Gastrocnemius medialis (tissue), 4 donors: Measurements from ENCODE around the gene TMEM167A. TPM values are rescaled to one million over a fixed set of nuclear protein-coding genes. Genes with fewer than 3 reads are reported as not detected.

Experiments
- ATAC-seq, 2 donors: fragments of 150-250 bp; one replicate each; pipeline ENCODE4 v1.9.1; 2016
- DNase-seq, 2 donors: peaks; one replicate each; pipeline ENCODE4 v3.0.0-alpha.2; 2019
- H3K27ac ChIP-seq, 4 donors: fragments of 200-600 bp; sonication (generic); 1 replicate in 1 of 4; 2 replicates in 3 of 4; pipeline ENCODE4 v1.5.1; 2016 to 2018; ENCODE audit warnings: mild to moderate bottlenecking in 2 of 4, moderate library complexity in 1 of 4
- H3K27me3 ChIP-seq, 3 donors: fragments of 200-600 bp; sonication (generic) in 2 of 3; 1 replicate in 1 of 3; 2 replicates in 2 of 3; pipeline versions ENCODE4 v1.5.1 to v1.6.0; 2016 to 2019; ENCODE audit warnings: mild to moderate bottlenecking in 1 of 3, moderate library complexity in 1 of 3
- H3K36me3 ChIP-seq, 2 donors: fragments of 200-600 bp; sonication (generic) in 1 of 2; one replicate each; pipeline ENCODE4 v1.5.1; 2017 to 2018
- H3K4me1 ChIP-seq, 2 donors: fragments of 200-600 bp; sonication (generic) in 1 of 2; one replicate each; pipeline ENCODE4 v1.5.1; 2016 to 2017; ENCODE audit warnings: mild to moderate bottlenecking in 2 of 2
- H3K4me3 ChIP-seq, 4 donors: fragments of 200-600 bp; sonication (generic) in 3 of 4; 1 replicate in 1 of 4; 2 replicates in 3 of 4; pipeline ENCODE4 v1.5.1; 2016 to 2019; ENCODE audit warnings: mild to moderate bottlenecking in 2 of 4
- H3K9me3 ChIP-seq, 3 donors: fragments of 200-600 bp; sonication (generic) in 2 of 3; 1 replicate in 1 of 3; 2 replicates in 2 of 3; pipeline ENCODE4 v1.5.1; 2016 to 2019
- POLR2A ChIP-seq, 2 donors: fragments of 450-650 bp; IDR thresholded peaks; one replicate each; pipeline ENCODE4 v1.6.1; 2017; ENCODE audit warnings: antibody characterized with exemption in 2 of 2, mild to moderate bottlenecking in 2 of 2, moderate library complexity in 2 of 2
- in situ Hi-C, 4 donors: fragments of 200-750 bp; cut with MboI; loops; one replicate each; pipeline versions ENCODE4 v1.15.0 to v1.8.0; 2017; ENCODE audit warnings: low sequenced_read_pairs in 4 of 4
- intact Hi-C: fragments of 100-400 bp; cut with DNase I; formaldehyde crosslinking; loops from one replicate; pipeline ENCODE4 v1.15.1; 2023; ENCODE audit warnings: low total_unique reads
- total RNA-seq, 4 donors: library from RNA; depleted of rRNA; stranded (reverse); fragments of >200 nt; gene quantifications; one replicate each; pipeline versions ENCODE4 v1.1.0 to v1.2.3, GENCODE V29; 2016
- TF ChIP-seq, protein P1 (sequence below), 5 experiments: fragments of 450-650 bp in 3 of 5; fragments of 200-600 bp in 2 of 5; sonication (generic) in 2 of 5; IDR thresholded peaks in 4 of 5; conservative IDR thresholded peaks in 1 of 5; 1 replicate in 4 of 5; 2 replicates in 1 of 5; pipeline ENCODE4 v1.5.1; 2016 to 2019; ENCODE audit warnings: antibody characterized with exemption in 5 of 5, mild to moderate bottlenecking in 3 of 5, moderate library complexity in 3 of 5

TMEM167A gene
- total RNA-seq, 4 donors from 2014 or later, result 16.5 to 24.6 (median 20.0) TPM

DNA sequence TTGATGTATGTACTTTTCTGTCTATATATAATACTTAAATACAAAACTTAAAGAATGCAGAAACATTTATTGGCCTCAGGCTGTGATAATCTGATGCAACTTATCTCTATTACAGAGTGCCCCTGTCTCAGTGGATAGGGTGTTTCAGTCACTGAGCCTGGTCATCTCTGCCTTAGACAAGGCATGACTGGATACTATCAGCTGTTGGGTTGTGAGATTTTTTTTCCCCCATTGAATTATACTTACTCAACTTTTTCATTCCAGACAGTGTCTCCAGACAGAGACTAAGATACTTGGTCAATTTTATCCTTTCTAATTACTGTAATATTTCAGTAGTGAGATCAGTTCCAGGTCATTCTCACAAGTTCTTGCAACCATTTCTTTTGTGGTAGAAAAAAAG is 26.8 kb upstream of the TMEM167A start:
- Histone ChIP-seq H3K9me3 (no peaks in the 10 kb centered on the region), H3K4me1 (no peaks in the 10 kb centered on the region), H3K4me3 (no peak overlapping the region), H3K27me3 (no peaks in the 10 kb centered on the region), H3K36me3 (no peaks in the 10 kb centered on the region), H3K27ac (no peak overlapping the region)
- DNase-seq, result no peak
- intact Hi-C loops (no loop called here), in situ Hi-C loops (no loop called here)
- no peak for ATAC-seq
- TF ChIP-seq, protein P1, sequence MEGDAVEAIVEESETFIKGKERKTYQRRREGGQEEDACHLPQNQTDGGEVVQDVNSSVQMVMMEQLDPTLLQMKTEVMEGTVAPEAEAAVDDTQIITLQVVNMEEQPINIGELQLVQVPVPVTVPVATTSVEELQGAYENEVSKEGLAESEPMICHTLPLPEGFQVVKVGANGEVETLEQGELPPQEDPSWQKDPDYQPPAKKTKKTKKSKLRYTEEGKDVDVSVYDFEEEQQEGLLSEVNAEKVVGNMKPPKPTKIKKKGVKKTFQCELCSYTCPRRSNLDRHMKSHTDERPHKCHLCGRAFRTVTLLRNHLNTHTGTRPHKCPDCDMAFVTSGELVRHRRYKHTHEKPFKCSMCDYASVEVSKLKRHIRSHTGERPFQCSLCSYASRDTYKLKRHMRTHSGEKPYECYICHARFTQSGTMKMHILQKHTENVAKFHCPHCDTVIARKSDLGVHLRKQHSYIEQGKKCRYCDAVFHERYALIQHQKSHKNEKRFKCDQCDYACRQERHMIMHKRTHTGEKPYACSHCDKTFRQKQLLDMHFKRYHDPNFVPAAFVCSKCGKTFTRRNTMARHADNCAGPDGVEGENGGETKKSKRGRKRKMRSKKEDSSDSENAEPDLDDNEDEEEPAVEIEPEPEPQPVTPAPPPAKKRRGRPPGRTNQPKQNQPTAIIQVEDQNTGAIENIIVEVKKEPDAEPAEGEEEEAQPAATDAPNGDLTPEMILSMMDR (IDR thresholded peaks at IDR 0.05 in 4 of 5, conservative IDR thresholded peaks at IDR 0.05 in 1 of 5), result no peak
- TF ChIP-seq POLR2A (IDR thresholded peaks at IDR 0.05), result no peak

DNA sequence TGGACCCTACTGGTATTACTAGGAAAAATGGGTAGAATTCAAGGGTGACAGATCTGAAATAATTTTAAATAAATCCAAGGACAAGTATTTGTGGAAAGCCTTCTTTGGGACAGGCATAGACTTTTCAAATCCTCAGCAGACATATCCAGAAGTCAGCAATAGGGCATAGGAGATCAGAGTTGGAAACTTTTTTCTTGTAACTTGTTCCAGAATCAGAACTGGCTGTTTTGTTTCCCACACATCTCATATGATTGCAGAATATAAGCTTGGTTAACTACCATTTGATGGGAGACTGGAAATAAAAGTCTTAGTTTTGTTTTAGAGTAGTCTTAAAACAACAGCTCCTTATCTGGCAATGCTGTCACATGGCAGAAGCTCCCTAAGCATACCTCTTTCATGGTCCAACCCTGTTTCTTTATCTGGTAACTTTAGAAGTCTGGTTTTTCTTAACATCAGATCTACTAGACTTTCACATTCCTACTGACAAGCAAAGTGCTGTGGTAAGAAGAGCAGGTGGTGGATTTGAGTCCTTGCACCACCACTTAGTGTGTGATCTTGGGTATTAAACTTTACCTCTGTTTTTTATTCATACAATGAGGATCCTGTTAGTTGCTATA is 25.3 kb upstream of the TMEM167A start:
- DNase-seq (no peak), ATAC-seq (no peak)
- intact Hi-C loops, result no loop called here
- H3K27me3 ChIP-seq, result no peaks in the 10 kb centered on the region
- no peak overlapping the region for H3K27ac ChIP-seq
- no peaks in the 10 kb centered on the region for H3K9me3 ChIP-seq
- H3K4me1 ChIP-seq, result peaks cover 0 to 8% of the 10 kb centered on the region in 2 donors
- in situ Hi-C loops, result no loop called here
- no peaks in the 10 kb centered on the region for H3K36me3 ChIP-seq
- no peak overlapping the region for H3K4me3 ChIP-seq
- no peak for TF ChIP-seq POLR2A (IDR thresholded peaks at IDR 0.05)
- TF ChIP-seq, protein P1 (IDR thresholded peaks at IDR 0.05 in 4 of 5, conservative IDR thresholded peaks at IDR 0.05 in 1 of 5), result no peak

DNA sequence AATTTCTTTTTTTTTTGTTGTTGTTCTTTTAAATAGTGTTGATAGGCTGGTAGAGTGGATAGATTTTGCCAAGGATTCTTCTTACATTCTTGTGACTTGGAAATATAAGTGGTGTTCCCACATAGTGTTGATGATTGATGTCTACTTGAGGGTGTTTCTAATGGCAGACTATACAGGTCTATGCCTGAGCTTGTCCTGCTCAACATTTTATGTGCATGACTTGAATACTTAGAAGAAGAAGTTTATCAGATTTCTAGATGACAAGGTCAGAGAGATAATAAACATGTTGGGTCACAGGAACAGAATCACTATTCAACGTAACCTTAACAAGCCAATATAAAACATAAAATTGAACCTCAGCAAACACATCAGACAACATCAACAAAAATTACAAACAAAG is 24.3 kb upstream of the TMEM167A start:
- Histone ChIP-seq H3K27me3 (no peaks in the 10 kb centered on the region), H3K36me3 (no peaks in the 10 kb centered on the region), H3K4me1 (peaks cover 0 to 8% of the 10 kb centered on the region in 2 donors), H3K9me3 (no peaks in the 10 kb centered on the region), H3K4me3 (no peak overlapping the region), H3K27ac (no peak overlapping the region)
- TF ChIP-seq, protein P1 (IDR thresholded peaks at IDR 0.05 in 4 of 5, conservative IDR thresholded peaks at IDR 0.05 in 1 of 5), result no peak
- TF ChIP-seq POLR2A (IDR thresholded peaks at IDR 0.05), result no peak
- intact Hi-C loops (no loop called here), in situ Hi-C loops (no loop called here)
- DNase-seq (no peak), ATAC-seq (no peak)

DNA sequence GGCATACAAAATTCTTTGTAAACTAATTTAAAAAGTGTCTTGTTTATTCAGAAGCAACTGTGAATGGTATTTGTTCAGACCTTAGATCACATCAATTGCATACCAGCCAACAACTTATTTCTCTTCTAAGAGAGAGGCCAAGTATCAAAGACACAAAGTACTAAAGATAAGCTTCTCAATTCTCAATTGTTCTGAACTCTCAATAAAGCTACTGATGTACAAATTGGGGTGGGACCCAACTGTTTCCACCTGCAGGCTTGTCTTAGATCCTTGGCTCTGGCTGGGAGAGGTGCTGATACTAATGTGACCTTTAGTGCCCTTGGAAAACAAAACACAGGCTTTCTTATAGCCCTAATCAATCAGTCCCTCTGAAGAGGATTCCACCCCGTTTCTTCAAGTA is 22.3 kb upstream of the TMEM167A start:
- DNase-seq (no peak), ATAC-seq (no peak)
- intact Hi-C loops (no loop called here), in situ Hi-C loops (no loop called here)
- Histone ChIP-seq H3K9me3 (no peaks in the 10 kb centered on the region), H3K4me3 (no peak overlapping the region), H3K4me1 (peaks cover 0 to 8% of the 10 kb centered on the region in 2 donors), H3K36me3 (no peaks in the 10 kb centered on the region), H3K27me3 (no peaks in the 10 kb centered on the region), H3K27ac (no peak overlapping the region)
- no peak for TF ChIP-seq POLR2A (IDR thresholded peaks at IDR 0.05)
- TF ChIP-seq, protein P1 (IDR thresholded peaks at IDR 0.05 in 4 of 5, conservative IDR thresholded peaks at IDR 0.05 in 1 of 5), result no peak

DNA sequence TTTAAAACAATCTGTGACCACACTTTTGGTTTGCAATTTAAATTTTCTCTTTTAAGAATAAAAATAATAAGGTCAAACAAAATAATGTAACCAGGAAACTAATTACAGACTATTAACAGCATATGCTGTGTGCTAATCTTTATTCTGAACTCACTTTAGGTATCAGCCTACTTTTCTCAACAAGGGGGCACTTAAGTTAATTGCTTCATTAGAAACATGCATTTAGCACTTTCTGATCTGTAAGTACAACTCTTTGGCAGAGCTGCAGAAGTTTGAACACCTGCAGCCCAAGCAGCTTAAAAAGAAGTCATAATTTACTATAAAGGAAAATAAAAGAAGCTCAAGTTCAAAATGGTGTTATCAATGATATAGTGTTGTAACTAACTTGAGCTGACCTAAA is 21.8 kb upstream of the TMEM167A start:
- no peak for ATAC-seq
- Histone ChIP-seq H3K36me3 (no peaks in the 10 kb centered on the region), H3K27ac (no peak overlapping the region), H3K4me1 (peaks cover 0 to 8% of the 10 kb centered on the region in 2 donors), H3K4me3 (no peak overlapping the region), H3K27me3 (no peaks in the 10 kb centered on the region), H3K9me3 (no peaks in the 10 kb centered on the region)
- TF ChIP-seq POLR2A (IDR thresholded peaks at IDR 0.05), result no peak
- intact Hi-C loops (no loop called here), in situ Hi-C loops (no loop called here)
- no peak for DNase-seq
